Activated naive CD8-positive, alpha-beta T cell (primary cell): ENCODE data around the gene PCBP3.

Experiments
- H3K27ac Mint-ChIP-seq: one replicate; pipeline ENCODE4 v1.8.0; 2021; ENCODE audit warnings: mixed read lengths
- H3K27me3 Mint-ChIP-seq: one replicate; pipeline ENCODE4 v1.8.0; 2021; ENCODE audit warnings: mixed read lengths
- H3K36me3 Mint-ChIP-seq: one replicate; pipeline ENCODE4 v1.8.0; 2021; ENCODE audit warnings: mixed read lengths
- H3K4me1 Mint-ChIP-seq: one replicate; pipeline ENCODE4 v1.8.0; 2021; ENCODE audit warnings: low read depth, mixed read lengths
- H3K4me3 Mint-ChIP-seq: one replicate; pipeline ENCODE4 v1.8.0; 2021; ENCODE audit warnings: mild to moderate bottlenecking, mixed read lengths
- H3K9me3 Mint-ChIP-seq: one replicate; pipeline ENCODE4 v1.8.0; 2021; ENCODE audit warnings: low read depth, mixed read lengths

Gene PCBP3

GRCh38 chr21:45930792-45931191 lies 287.3 kb downstream of the PCBP3 start:
- H3K36me3 Mint-ChIP-seq: no peaks in the 10 kb centered on the region
- no peak overlapping the region for H3K27ac Mint-ChIP-seq
- no peaks in the 10 kb centered on the region for H3K27me3 Mint-ChIP-seq
- H3K9me3 Mint-ChIP-seq: no peaks in the 10 kb centered on the region
- H3K4me3 Mint-ChIP-seq: no peak overlapping the region
- peaks cover 10% of the 10 kb centered on the region for H3K4me1 Mint-ChIP-seq

GRCh38 chr21:45931397-45931969 lies 288.0 kb downstream of the PCBP3 start:
- H3K27ac Mint-ChIP-seq: no peak overlapping the region
- no peak overlapping the region for H3K4me3 Mint-ChIP-seq
- H3K27me3 Mint-ChIP-seq: no peaks in the 10 kb centered on the region
- no peaks in the 10 kb centered on the region for H3K9me3 Mint-ChIP-seq
- no peaks in the 10 kb centered on the region for H3K36me3 Mint-ChIP-seq
- peaks cover 8% of the 10 kb centered on the region for H3K4me1 Mint-ChIP-seq

- H3K27me3 Mint-ChIP-seq: no peaks in the 10 kb centered on the region
- H3K9me3 Mint-ChIP-seq: no peaks in the 10 kb centered on the region
- H3K4me1 Mint-ChIP-seq: no peaks in the 10 kb centered on the region
- peak overlapping the region; percentile 47 for H3K27ac Mint-ChIP-seq
- H3K36me3 Mint-ChIP-seq: no peaks in the 10 kb centered on the region
- H3K4me3 Mint-ChIP-seq: no peak overlapping the region
Measured at GRCh38 chr21:45932922-45933502, 289.5 kb downstream of the PCBP3 start.

- Mint-ChIP-seq H3K4me1 (no peaks in the 10 kb centered on the region), H3K27ac (no peak overlapping the region), H3K4me3 (no peak overlapping the region), H3K27me3 (no peaks in the 10 kb centered on the region), H3K9me3 (no peaks in the 10 kb centered on the region), H3K36me3 (no peaks in the 10 kb centered on the region)
Measured at GRCh38 chr21:45934085-45934484, 290.6 kb downstream of the PCBP3 start.

GRCh38 chr21:45934554-45934953 lies 291.0 kb downstream of the PCBP3 start:
- H3K27ac Mint-ChIP-seq: no peak overlapping the region
- H3K9me3 Mint-ChIP-seq: no peaks in the 10 kb centered on the region
- no peaks in the 10 kb centered on the region for H3K27me3 Mint-ChIP-seq
- no peak overlapping the region for H3K4me3 Mint-ChIP-seq
- H3K36me3 Mint-ChIP-seq: no peaks in the 10 kb centered on the region
- no peaks in the 10 kb centered on the region for H3K4me1 Mint-ChIP-seq

GRCh38 chr21:45935628-45936027 lies 292.1 kb downstream of the PCBP3 start:
- Mint-ChIP-seq H3K4me3 (no peak overlapping the region), H3K36me3 (no peaks in the 10 kb centered on the region), H3K27me3 (no peaks in the 10 kb centered on the region), H3K9me3 (no peaks in the 10 kb centered on the region), H3K27ac (no peak overlapping the region), H3K4me1 (no peaks in the 10 kb centered on the region)

- no peaks in the 10 kb centered on the region for H3K9me3 Mint-ChIP-seq
- no peaks in the 10 kb centered on the region for H3K36me3 Mint-ChIP-seq
- H3K4me3 Mint-ChIP-seq: no peak overlapping the region
- no peaks in the 10 kb centered on the region for H3K27me3 Mint-ChIP-seq
- no peaks in the 10 kb centered on the region for H3K4me1 Mint-ChIP-seq
- no peak overlapping the region for H3K27ac Mint-ChIP-seq
Measured at GRCh38 chr21:45937721-45938452, 294.4 kb downstream of the PCBP3 start.

- Mint-ChIP-seq H3K27ac (no peak overlapping the region), H3K27me3 (no peaks in the 10 kb centered on the region), H3K9me3 (no peaks in the 10 kb centered on the region), H3K4me3 (no peak overlapping the region), H3K36me3 (no peaks in the 10 kb centered on the region), H3K4me1 (no peaks in the 10 kb centered on the region)
Measured at GRCh38 chr21:45938453-45938755, 294.9 kb downstream of the PCBP3 start.

GRCh38 chr21:45938811-45939520 lies 295.4 kb downstream of the PCBP3 start:
- Mint-ChIP-seq H3K4me3 (no peak overlapping the region), H3K9me3 (no peaks in the 10 kb centered on the region), H3K36me3 (no peaks in the 10 kb centered on the region), H3K4me1 (no peaks in the 10 kb centered on the region), H3K27ac (no peak overlapping the region), H3K27me3 (no peaks in the 10 kb centered on the region)

- no peaks in the 10 kb centered on the region for H3K9me3 Mint-ChIP-seq
- H3K4me3 Mint-ChIP-seq: no peak overlapping the region
- H3K4me1 Mint-ChIP-seq: no peaks in the 10 kb centered on the region
- H3K27me3 Mint-ChIP-seq: no peaks in the 10 kb centered on the region
- no peaks in the 10 kb centered on the region for H3K36me3 Mint-ChIP-seq
- no peak overlapping the region for H3K27ac Mint-ChIP-seq
Measured at GRCh38 chr21:45939521-45940045, 296.1 kb downstream of the PCBP3 start.

GRCh38 chr21:45940091-45940490 lies 296.6 kb downstream of the PCBP3 start:
- no peak overlapping the region for H3K4me3 Mint-ChIP-seq
- no peaks in the 10 kb centered on the region for H3K4me1 Mint-ChIP-seq

GRCh38 chr21:45940621-45941337 lies 297.3 kb downstream of the PCBP3 start:
- H3K9me3 Mint-ChIP-seq: no peaks in the 10 kb centered on the region
- H3K36me3 Mint-ChIP-seq: no peaks in the 10 kb centered on the region
- no peak overlapping the region for H3K27ac Mint-ChIP-seq
- no peaks in the 10 kb centered on the region for H3K4me1 Mint-ChIP-seq
- H3K27me3 Mint-ChIP-seq: no peaks in the 10 kb centered on the region
- H3K4me3 Mint-ChIP-seq: no peak overlapping the region

More at GRCh38 chr21:45940091-45940490, 296.6 kb downstream of the PCBP3 start:
- H3K27me3 Mint-ChIP-seq: no peaks in the 10 kb centered on the region
- no peaks in the 10 kb centered on the region for H3K9me3 Mint-ChIP-seq
- H3K36me3 Mint-ChIP-seq: no peaks in the 10 kb centered on the region
- no peak overlapping the region for H3K27ac Mint-ChIP-seq

GRCh38 chr21:45941338-45941710 lies 297.8 kb downstream of the PCBP3 start:
- no peak overlapping the region for H3K4me3 Mint-ChIP-seq
- no peak overlapping the region for H3K27ac Mint-ChIP-seq
- H3K9me3 Mint-ChIP-seq: no peaks in the 10 kb centered on the region
- H3K27me3 Mint-ChIP-seq: no peaks in the 10 kb centered on the region
- H3K36me3 Mint-ChIP-seq: no peaks in the 10 kb centered on the region
- no peaks in the 10 kb centered on the region for H3K4me1 Mint-ChIP-seq

- Mint-ChIP-seq H3K9me3 (no peaks in the 10 kb centered on the region), H3K27me3 (no peaks in the 10 kb centered on the region), H3K27ac (no peak overlapping the region), H3K4me3 (no peak overlapping the region), H3K36me3 (no peaks in the 10 kb centered on the region), H3K4me1 (no peaks in the 10 kb centered on the region)
Measured at GRCh38 chr21:45941717-45942546, 298.4 kb downstream of the PCBP3 start.
